Measurements from ENCODE around the gene TCF12. TPM values are rescaled to one million over a fixed set of nuclear protein-coding genes. Genes with fewer than 3 reads are reported as not detected.

TCF12 gene
- polyA plus RNA-seq, 4 donors: 15.4 to 62.0 (median 18.5) TPM

- no peak overlapping the region for H3K4me3 ChIP-seq (ENCODE audit: low read depth in 1 of 3, low read length in 3 of 3)
- H3K4me1 ChIP-seq (ENCODE audit: control insufficient read depth in 3 of 3, insufficient read depth in 2 of 3, low read depth in 1 of 3, low read length in 2 of 3): peaks cover 0 to 46% (median 2%) of the 10 kb centered on the region in 3 donors
- WGBS, 3 donors: 81 to 91% (median 87%) methylated on average over 3 of the region's 3 CpGs
- DNase-seq (no peak), FAIRE-seq (no peak)
- no peaks in the 10 kb centered on the region for H3K36me3 ChIP-seq (ENCODE audit: control insufficient read depth in 3 of 3, insufficient read depth in 2 of 3, low read depth in 1 of 3, low read length in 3 of 3)
- H3K27me3 ChIP-seq (ENCODE audit: control insufficient read depth in 3 of 3, insufficient read depth in 3 of 3, low read length in 3 of 3): no peaks in the 10 kb centered on the region
- peak overlapping the region in 1 of 3 donors; percentile 95 for H3K27ac ChIP-seq (ENCODE audit: low read depth in 1 of 3, low read length in 2 of 3)
- peaks cover 0 to 11% of the 10 kb centered on the region in 2 donors for H3K9me3 ChIP-seq (ENCODE audit: control insufficient read depth in 2 of 2, insufficient read depth in 1 of 2, low read depth in 1 of 2, low read length in 1 of 2)
Observed at GRCh38 chr15:57314221-57314620, 395.8 kb downstream of the TCF12 start.

- H3K9me3 ChIP-seq (ENCODE audit: control insufficient read depth in 2 of 2, insufficient read depth in 1 of 2, low read depth in 1 of 2, low read length in 1 of 2): peaks cover 0 to 11% of the 10 kb centered on the region in 2 donors
- 66 to 69% (median 68%) methylated on average over 4 of the region's 4 CpGs for WGBS, 3 donors
- H3K4me3 ChIP-seq (ENCODE audit: low read depth in 1 of 3, low read length in 3 of 3): no peak overlapping the region
- no peak for FAIRE-seq
- no peak for DNase-seq
- no peak overlapping the region for H3K27ac ChIP-seq (ENCODE audit: low read depth in 1 of 3, low read length in 2 of 3)
- no peaks in the 10 kb centered on the region for H3K27me3 ChIP-seq (ENCODE audit: control insufficient read depth in 3 of 3, insufficient read depth in 3 of 3, low read length in 3 of 3)
- peaks cover 2 to 52% (median 2%) of the 10 kb centered on the region in 3 donors for H3K4me1 ChIP-seq (ENCODE audit: control insufficient read depth in 3 of 3, insufficient read depth in 2 of 3, low read depth in 1 of 3, low read length in 2 of 3)
- H3K36me3 ChIP-seq (ENCODE audit: control insufficient read depth in 3 of 3, insufficient read depth in 2 of 3, low read depth in 1 of 3, low read length in 3 of 3): no peaks in the 10 kb centered on the region
Observed at GRCh38 chr15:57316451-57316850, 398.0 kb downstream of the TCF12 start.

GRCh38 chr15:57319226-57319918 is 400.9 kb downstream of the TCF12 start:
- no peak for FAIRE-seq
- Histone ChIP-seq H3K27ac (ENCODE audit: low read depth in 1 of 3, low read length in 2 of 3) (no peak overlapping the region), H3K4me1 (ENCODE audit: control insufficient read depth in 3 of 3, insufficient read depth in 2 of 3, low read depth in 1 of 3, low read length in 2 of 3) (peaks cover 0 to 45% (median 3%) of the 10 kb centered on the region in 3 donors), H3K27me3 (ENCODE audit: control insufficient read depth in 3 of 3, insufficient read depth in 3 of 3, low read length in 3 of 3) (no peaks in the 10 kb centered on the region), H3K9me3 (ENCODE audit: control insufficient read depth in 2 of 2, insufficient read depth in 1 of 2, low read depth in 1 of 2, low read length in 1 of 2) (peaks cover 0 to 11% of the 10 kb centered on the region in 2 donors), H3K4me3 (ENCODE audit: low read depth in 1 of 3, low read length in 3 of 3) (no peak overlapping the region), H3K36me3 (ENCODE audit: control insufficient read depth in 3 of 3, insufficient read depth in 2 of 3, low read depth in 1 of 3, low read length in 3 of 3) (no peaks in the 10 kb centered on the region)
- DNase-seq: peak in 1 of 2 donors; percentile 26
- WGBS, 3 donors: 92 to 96% (median 93%) methylated on average over 35 to 36 of the region's 36 CpGs

- no peak for FAIRE-seq
- peak overlapping the region in 1 of 3 donors; percentile 49 for H3K27ac ChIP-seq (ENCODE audit: low read depth in 1 of 3, low read length in 2 of 3)
- H3K9me3 ChIP-seq (ENCODE audit: control insufficient read depth in 2 of 2, insufficient read depth in 1 of 2, low read depth in 1 of 2, low read length in 1 of 2): peaks cover 0 to 11% of the 10 kb centered on the region in 2 donors
- no peak for DNase-seq
- 92 to 96% (median 93%) methylated on average over 23 of the region's 23 CpGs for WGBS, 3 donors
- H3K4me1 ChIP-seq (ENCODE audit: control insufficient read depth in 3 of 3, insufficient read depth in 2 of 3, low read depth in 1 of 3, low read length in 2 of 3): peaks cover 0 to 51% (median 3%) of the 10 kb centered on the region in 3 donors
- H3K27me3 ChIP-seq (ENCODE audit: control insufficient read depth in 3 of 3, insufficient read depth in 3 of 3, low read length in 3 of 3): no peaks in the 10 kb centered on the region
- no peaks in the 10 kb centered on the region for H3K36me3 ChIP-seq (ENCODE audit: control insufficient read depth in 3 of 3, insufficient read depth in 2 of 3, low read depth in 1 of 3, low read length in 3 of 3)
- H3K4me3 ChIP-seq (ENCODE audit: low read depth in 1 of 3, low read length in 3 of 3): no peak overlapping the region
Observed at GRCh38 chr15:57319919-57320560, 401.6 kb downstream of the TCF12 start.

- WGBS, 3 donors: 64 to 85% (median 74%) methylated on average over 17 of the region's 17 CpGs
- peaks cover 2 to 57% (median 3%) of the 10 kb centered on the region in 3 donors for H3K4me1 ChIP-seq (ENCODE audit: control insufficient read depth in 3 of 3, insufficient read depth in 2 of 3, low read depth in 1 of 3, low read length in 2 of 3)
- peak overlapping the region in 2 of 3 donors; percentile 21 to 49 for H3K27ac ChIP-seq (ENCODE audit: low read depth in 1 of 3, low read length in 2 of 3)
- DNase-seq: peak in 1 of 2 donors; percentile 61
- no peak for FAIRE-seq
- no peak overlapping the region for H3K4me3 ChIP-seq (ENCODE audit: low read depth in 1 of 3, low read length in 3 of 3)
- H3K36me3 ChIP-seq (ENCODE audit: control insufficient read depth in 3 of 3, insufficient read depth in 2 of 3, low read depth in 1 of 3, low read length in 3 of 3): no peaks in the 10 kb centered on the region
- peaks cover 0 to 11% of the 10 kb centered on the region in 2 donors for H3K9me3 ChIP-seq (ENCODE audit: control insufficient read depth in 2 of 2, insufficient read depth in 1 of 2, low read depth in 1 of 2, low read length in 1 of 2)
- no peaks in the 10 kb centered on the region for H3K27me3 ChIP-seq (ENCODE audit: control insufficient read depth in 3 of 3, insufficient read depth in 3 of 3, low read length in 3 of 3)
Observed at GRCh38 chr15:57320631-57321220, 402.3 kb downstream of the TCF12 start.

- Histone ChIP-seq H3K27me3 (ENCODE audit: control insufficient read depth in 3 of 3, insufficient read depth in 3 of 3, low read length in 3 of 3) (no peaks in the 10 kb centered on the region), H3K9me3 (ENCODE audit: control insufficient read depth in 2 of 2, insufficient read depth in 1 of 2, low read depth in 1 of 2, low read length in 1 of 2) (peaks cover 0 to 11% of the 10 kb centered on the region in 2 donors), H3K4me3 (ENCODE audit: low read depth in 1 of 3, low read length in 3 of 3) (no peak overlapping the region), H3K27ac (ENCODE audit: low read depth in 1 of 3, low read length in 2 of 3) (peak overlapping the region in 1 of 3 donors; percentile 49), H3K4me1 (ENCODE audit: control insufficient read depth in 3 of 3, insufficient read depth in 2 of 3, low read depth in 1 of 3, low read length in 2 of 3) (peaks cover 2 to 63% (median 3%) of the 10 kb centered on the region in 3 donors), H3K36me3 (ENCODE audit: control insufficient read depth in 3 of 3, insufficient read depth in 2 of 3, low read depth in 1 of 3, low read length in 3 of 3) (no peaks in the 10 kb centered on the region)
- WGBS, 3 donors: 77 to 87% (median 83%) methylated on average over 3 of the region's 3 CpGs
- DNase-seq (no peak), FAIRE-seq (no peak)
Observed at GRCh38 chr15:57321485-57321884, 403.0 kb downstream of the TCF12 start.

GRCh38 chr15:57321973-57322601 is 403.6 kb downstream of the TCF12 start:
- peaks cover 0 to 11% of the 10 kb centered on the region in 2 donors for H3K9me3 ChIP-seq (ENCODE audit: control insufficient read depth in 2 of 2, insufficient read depth in 1 of 2, low read depth in 1 of 2, low read length in 1 of 2)
- H3K27ac ChIP-seq (ENCODE audit: low read depth in 1 of 3, low read length in 2 of 3): peak overlapping the region in 2 of 3 donors; percentile 14 to 51
- no peaks in the 10 kb centered on the region for H3K27me3 ChIP-seq (ENCODE audit: control insufficient read depth in 3 of 3, insufficient read depth in 3 of 3, low read length in 3 of 3)
- peaks cover 2 to 68% (median 6%) of the 10 kb centered on the region in 3 donors for H3K4me1 ChIP-seq (ENCODE audit: control insufficient read depth in 3 of 3, insufficient read depth in 2 of 3, low read depth in 1 of 3, low read length in 2 of 3)
- DNase-seq (peak in 1 of 2 donors; percentile 27), FAIRE-seq (no peak)
- H3K36me3 ChIP-seq (ENCODE audit: control insufficient read depth in 3 of 3, insufficient read depth in 2 of 3, low read depth in 1 of 3, low read length in 3 of 3): no peaks in the 10 kb centered on the region
- WGBS, 3 donors: 42 to 62% (median 53%) methylated on average over 13 of the region's 13 CpGs
- H3K4me3 ChIP-seq (ENCODE audit: low read depth in 1 of 3, low read length in 3 of 3): no peak overlapping the region

- FAIRE-seq (no peak), DNase-seq (no peak)
- Histone ChIP-seq H3K27ac (ENCODE audit: low read depth in 1 of 3, low read length in 2 of 3) (peak overlapping the region; percentile 84 to 97 (median 90)), H3K4me3 (ENCODE audit: low read depth in 1 of 3, low read length in 3 of 3) (no peak overlapping the region), H3K4me1 (ENCODE audit: control insufficient read depth in 3 of 3, insufficient read depth in 2 of 3, low read depth in 1 of 3, low read length in 2 of 3) (peaks cover 2 to 75% (median 7%) of the 10 kb centered on the region in 3 donors), H3K9me3 (ENCODE audit: control insufficient read depth in 2 of 2, insufficient read depth in 1 of 2, low read depth in 1 of 2, low read length in 1 of 2) (peaks cover 0 to 11% of the 10 kb centered on the region in 2 donors), H3K36me3 (ENCODE audit: control insufficient read depth in 3 of 3, insufficient read depth in 2 of 3, low read depth in 1 of 3, low read length in 3 of 3) (no peaks in the 10 kb centered on the region), H3K27me3 (ENCODE audit: control insufficient read depth in 3 of 3, insufficient read depth in 3 of 3, low read length in 3 of 3) (no peaks in the 10 kb centered on the region)
- WGBS, 3 donors: 84 to 91% (median 90%) methylated on average over 11 of the region's 11 CpGs
Observed at GRCh38 chr15:57322602-57323250, 404.3 kb downstream of the TCF12 start.

Measured in small intestine (tissue), 7 donors.